Ishikawa (cell line): ENCODE results near the gene AKNA.

Experiments
- CEBPB ChIP-seq: IDR thresholded peaks from 2 replicates; pipeline ENCODE4 v1.6.1; 2012
- CREB1 ChIP-seq: IDR thresholded peaks from 2 replicates; pipeline ENCODE4 v1.6.1; 2012; ENCODE audit warnings: low read depth
- EGR1 ChIP-seq: IDR thresholded peaks from 2 replicates; pipeline ENCODE4 v1.6.1; 2012
- EP300 ChIP-seq: IDR thresholded peaks from 2 replicates; pipeline ENCODE4 v1.6.1; 2012; ENCODE audit warnings: borderline replicate concordance
- FOXM1 ChIP-seq: IDR thresholded peaks from 2 replicates; pipeline ENCODE4 v1.6.1; 2012; ENCODE audit warnings: low read depth, borderline replicate concordance
- MAX ChIP-seq: IDR thresholded peaks from 2 replicates; pipeline ENCODE4 v1.6.1; 2012
- NFIC ChIP-seq: IDR thresholded peaks from 2 replicates; pipeline ENCODE4 v1.6.1; 2012
- RAD21 ChIP-seq: IDR thresholded peaks from 2 replicates; pipeline ENCODE4 v1.6.1; 2012; ENCODE audit warnings: low read depth
- REST ChIP-seq: IDR thresholded peaks from 2 replicates; pipeline ENCODE4 v1.6.1; 2012; ENCODE audit warnings: low read depth, mild to moderate bottlenecking
- TAF1 ChIP-seq: IDR thresholded peaks from 2 replicates; pipeline ENCODE4 v1.6.1; 2012; ENCODE audit warnings: low read depth, mild to moderate bottlenecking
- TCF12 ChIP-seq: IDR thresholded peaks from 2 replicates; pipeline ENCODE4 v1.6.1; 2012; ENCODE audit warnings: low read depth
- TEAD4 ChIP-seq: IDR thresholded peaks from 2 replicates; pipeline ENCODE4 v1.6.1; 2012
- USF1 ChIP-seq: IDR thresholded peaks from 2 replicates; pipeline ENCODE4 v1.6.1; 2012
- YY1 ChIP-seq: IDR thresholded peaks from 2 replicates; pipeline ENCODE4 v1.6.1; 2012; ENCODE audit warnings: low read depth
- ZBTB7A ChIP-seq: IDR thresholded peaks from 2 replicates; pipeline ENCODE4 v1.6.1; 2012; ENCODE audit warnings: low read depth

Gene AKNA

DNA sequence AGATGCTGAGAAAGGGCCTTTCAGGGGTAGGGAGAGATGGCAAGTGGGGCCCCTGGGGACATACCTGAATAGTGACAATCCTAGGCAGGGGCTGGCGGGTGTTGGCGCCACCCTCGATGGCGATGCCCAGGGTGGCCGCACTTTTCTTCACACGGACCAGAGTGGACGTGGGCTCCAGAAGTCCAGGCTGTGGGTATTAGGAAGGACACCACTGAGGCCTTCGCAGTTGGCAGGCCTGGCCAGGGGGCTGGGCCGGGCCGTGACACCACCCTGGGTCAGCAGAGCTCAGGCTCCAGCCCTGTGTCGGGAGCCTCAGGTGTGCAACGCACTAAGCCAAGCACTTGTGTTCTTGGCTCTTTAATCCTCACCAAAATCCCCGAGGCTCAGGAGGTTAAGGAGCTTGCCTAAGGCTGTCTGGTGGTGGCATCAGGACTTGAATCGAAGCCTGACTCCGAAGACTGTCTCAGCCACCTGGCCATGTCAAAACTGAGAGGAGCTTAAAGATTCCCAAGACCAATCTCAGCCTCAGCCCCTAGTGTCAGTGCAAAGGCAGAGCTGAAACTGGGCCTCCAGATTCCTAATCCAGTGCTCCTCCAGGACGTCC is 15.5 kb upstream of the AKNA start:
- TF ChIP-seq EGR1 (no peak), CREB1 (no peak), ZBTB7A (no peak), FOXM1 (no peak)

GRCh38 chr9:114401344-114401743 is 13.6 kb upstream of the AKNA start:
- TF ChIP-seq USF1 (no peak), EGR1 (no peak), YY1 (no peak), MAX (no peak), FOXM1 (no peak), TCF12 (no peak), NFIC (no peak), REST (no peak), CREB1 (no peak), TAF1 (no peak), TEAD4 (no peak), EP300 (no peak), ZBTB7A (no peak), CEBPB (no peak), RAD21 (no peak)

DNA sequence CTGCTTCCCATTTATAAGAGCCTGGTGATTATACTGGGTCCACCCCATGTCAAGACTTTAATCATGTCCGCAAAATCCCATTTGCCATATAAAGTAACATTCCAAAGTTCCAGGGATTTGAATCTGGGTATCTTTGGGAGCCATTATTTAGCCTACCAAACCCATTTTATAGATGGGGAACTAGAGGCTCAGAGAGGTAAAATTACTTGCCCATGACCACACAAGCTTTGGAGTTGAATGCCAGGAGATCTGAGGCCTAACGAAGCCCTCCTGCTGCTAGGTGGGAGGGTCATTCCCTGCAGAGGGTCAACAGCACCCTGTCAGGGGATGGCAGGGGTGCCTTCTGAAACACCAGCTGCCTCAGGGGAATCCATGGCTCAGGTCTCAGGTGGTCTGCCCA is 13.0 kb upstream of the AKNA start:
- TF ChIP-seq CEBPB (no peak), TEAD4 (no peak), YY1 (no peak), EP300 (no peak), FOXM1 (no peak), REST (no peak), MAX (no peak), TAF1 (no peak), RAD21 (no peak), NFIC (no peak), TCF12 (no peak), USF1 (no peak), ZBTB7A (no peak)

GRCh38 chr9:114400219-114400618 is 12.4 kb upstream of the AKNA start:
- TF ChIP-seq FOXM1 (no peak), ZBTB7A (no peak), USF1 (no peak), EP300 (no peak), NFIC (no peak), CEBPB (no peak), YY1 (no peak), CREB1 (no peak), EGR1 (no peak), MAX (no peak)

GRCh38 chr9:114399381-114399780 is 11.6 kb upstream of the AKNA start:
- TF ChIP-seq FOXM1 (no peak), USF1 (no peak), EP300 (no peak)
